DND-41 (cell line): ENCODE data around the gene RANBP17.

Experiments
- CTCF ChIP-seq: IDR thresholded peaks from 2 replicates; pipeline ENCODE4 v1.5.1; 2012; ENCODE audit warnings: borderline replicate concordance, low read length, moderate library complexity, mild to moderate bottlenecking; ENCODE audit not compliant: poor library complexity, severe bottlenecking; ENCODE audit errors: extremely low read depth
- EZH2 ChIP-seq: IDR thresholded peaks from 3 replicates; pipeline ENCODE4 v1.6.1; 2012; ENCODE audit warnings: borderline replicate concordance, low read depth, mild to moderate bottlenecking, moderate library complexity, low read length, inconsistent platforms; ENCODE audit not compliant: severe bottlenecking

GRCh38 chr5:171268700-171269620 is 407.1 kb downstream of the RANBP17 start:
- no peak for TF ChIP-seq CTCF
- no peak for TF ChIP-seq EZH2
